GM21367 (cell line): ENCODE measurements around the gene ADAP2.
"Not testable (repeated sequence)": the region's sequence is repeated elsewhere in the genome, so short reads cannot be mapped to it uniquely, and the experiment has no call there.

Source experiments
- ATAC-seq: cut with Tn5 transposase; IDR thresholded peaks from one replicate; pipeline ENCODE4 v1.9.1; 2021; ENCODE audit not compliant: unreplicated experiment

Gene ADAP2

GRCh38 chr17:30929861-30930260 lies 8.1 kb downstream of the ADAP2 start:
- not testable (repeated sequence) for ATAC-seq

GRCh38 chr17:30930495-30930894 lies 8.8 kb downstream of the ADAP2 start:
- ATAC-seq = no peak

GRCh38 chr17:30931582-30931981 lies 9.8 kb downstream of the ADAP2 start:
- ATAC-seq = not testable (repeated sequence)

GRCh38 chr17:30933966-30934365 lies 12.2 kb downstream of the ADAP2 start:
- no peak for ATAC-seq

DNA sequence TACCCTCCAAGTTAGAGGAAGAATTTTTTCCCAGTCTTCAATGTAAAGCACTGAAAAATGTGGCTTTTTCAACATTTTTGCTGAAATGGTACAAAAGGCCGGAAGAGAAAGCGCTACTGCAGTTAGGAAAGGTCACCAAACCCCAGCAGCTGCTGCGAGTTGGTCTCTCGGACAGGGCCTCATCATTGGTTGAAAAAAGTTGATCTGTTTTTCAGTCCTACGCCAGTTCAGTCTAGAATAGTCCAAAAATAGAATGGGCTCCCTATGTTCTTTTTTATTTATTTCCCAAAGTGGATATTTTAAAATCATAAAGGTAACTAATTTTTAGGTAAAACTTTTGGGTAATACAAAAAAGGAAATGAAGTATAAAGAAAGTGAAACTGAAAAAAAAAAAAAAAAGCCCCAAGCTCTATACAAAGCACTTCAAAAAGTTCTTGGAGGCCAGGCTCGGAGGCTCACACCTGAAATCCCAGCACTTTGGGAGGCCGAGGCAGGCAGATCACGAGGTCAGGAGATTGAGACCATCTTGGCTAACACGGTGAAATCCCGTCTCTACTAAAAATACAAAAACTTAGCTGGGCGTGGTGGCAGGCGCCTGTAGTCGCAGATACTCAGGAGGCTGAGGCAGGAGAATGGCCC lies 17.4 kb downstream of the ADAP2 start:
- ATAC-seq = no peak

GRCh38 chr17:30942308-30943079 lies 20.7 kb downstream of the ADAP2 start:
- no peak for ATAC-seq

DNA sequence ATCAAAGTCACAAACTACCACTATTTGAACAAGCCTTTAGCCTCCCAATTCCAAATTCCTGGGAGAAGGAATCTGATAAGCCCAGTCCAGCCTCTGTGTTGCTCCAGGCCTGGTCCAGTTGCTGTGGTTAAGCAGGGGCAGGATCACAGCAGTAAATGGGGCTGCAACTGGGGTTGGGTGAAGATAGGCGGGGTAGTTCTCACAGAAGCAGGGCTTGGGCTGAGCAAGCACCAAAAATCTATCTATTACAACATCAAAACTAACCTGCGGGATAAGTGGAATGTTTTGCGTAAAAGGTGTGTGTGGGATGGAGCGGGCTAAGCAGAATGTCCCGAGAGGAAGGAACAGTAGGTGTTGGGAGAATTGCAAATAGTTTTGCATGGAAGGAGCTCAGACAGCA lies 26.1 kb downstream of the ADAP2 start:
- no peak for ATAC-seq

- no peak for ATAC-seq
Observed at GRCh38 chr17:30950189-30950588, 28.4 kb downstream of the ADAP2 start.

DNA sequence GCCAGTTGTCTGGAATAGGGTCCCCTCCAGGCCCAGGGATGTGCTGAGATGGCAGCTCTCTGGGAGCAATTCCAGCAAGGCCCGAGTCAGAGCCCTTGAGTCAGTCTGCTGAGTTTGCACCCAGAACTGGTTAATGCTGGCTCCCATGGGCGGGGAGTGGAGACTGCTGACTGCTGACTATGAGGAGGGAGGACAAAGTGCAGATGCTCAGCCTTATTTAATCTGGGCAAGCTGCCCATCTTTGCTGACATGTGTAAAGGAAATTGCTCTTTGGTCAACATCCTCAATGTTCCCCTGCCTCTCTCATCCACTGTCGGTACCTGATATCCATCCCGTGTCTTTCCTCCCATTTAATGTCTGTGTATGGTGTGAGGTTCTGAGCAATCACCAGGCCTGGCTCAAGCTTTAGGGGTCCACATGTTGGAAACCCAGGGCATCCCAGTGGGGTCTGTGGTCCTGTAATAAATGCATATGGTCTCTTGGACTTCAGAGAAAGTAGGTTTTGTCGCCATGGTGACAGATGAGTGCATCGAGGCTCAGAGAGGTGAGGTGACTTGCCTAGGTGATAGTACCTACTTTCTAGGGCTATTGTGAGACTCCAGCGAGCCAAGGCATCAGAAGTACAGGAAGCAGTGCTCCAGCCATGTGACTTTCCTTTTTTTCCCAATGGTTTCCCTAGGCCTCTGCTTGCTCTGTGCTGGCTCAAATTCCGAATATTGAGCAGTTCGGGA lies 29.1 kb downstream of the ADAP2 start:
- no peak for ATAC-seq

GRCh38 chr17:30952638-30953393 lies 31.1 kb downstream of the ADAP2 start:
- no peak for ATAC-seq

GRCh38 chr17:30954046-30954830 lies 32.5 kb downstream of the ADAP2 start:
- no peak for ATAC-seq

GRCh38 chr17:30956764-30957374 lies 35.1 kb downstream of the ADAP2 start:
- no peak for ATAC-seq

DNA sequence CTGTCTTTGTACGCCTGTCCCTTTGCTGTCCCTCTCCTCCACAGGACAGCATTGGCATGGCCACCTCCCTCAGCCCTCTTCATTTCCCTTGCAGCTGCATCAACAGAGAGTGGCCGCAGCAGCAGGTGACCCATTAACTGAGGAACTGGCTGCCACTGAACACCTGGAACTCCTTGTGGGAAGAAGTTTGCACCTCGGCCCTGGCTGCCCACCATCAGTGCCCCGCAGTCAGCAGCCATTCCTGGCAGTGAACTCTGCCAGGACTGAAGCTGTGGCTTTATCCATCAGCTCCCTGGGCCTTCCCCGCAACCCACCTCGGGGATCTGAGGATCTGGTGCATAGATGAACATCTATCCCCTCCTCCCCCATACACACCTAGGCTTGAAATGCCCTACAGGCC lies 36.0 kb downstream of the ADAP2 start:
- no peak for ATAC-seq

DNA sequence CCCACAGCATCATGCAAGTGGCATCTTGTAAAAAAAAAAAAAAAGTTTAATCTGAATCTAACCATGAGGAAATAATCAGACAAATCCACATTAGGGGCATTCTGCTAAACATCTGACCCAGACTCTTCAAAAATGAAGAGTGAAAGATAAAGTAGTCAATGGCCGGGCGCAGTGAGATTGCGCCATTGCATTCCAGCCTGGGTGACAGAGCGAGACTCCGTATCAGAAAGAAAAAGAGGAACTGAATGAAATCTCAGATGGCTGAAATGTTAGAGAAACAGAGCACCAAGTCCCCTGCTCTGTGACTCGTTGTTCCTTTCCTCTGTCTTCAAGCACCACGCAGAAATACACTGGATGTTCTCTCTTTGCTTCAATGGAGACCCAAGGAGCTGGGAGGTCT lies 36.4 kb downstream of the ADAP2 start:
- ATAC-seq = no peak

DNA sequence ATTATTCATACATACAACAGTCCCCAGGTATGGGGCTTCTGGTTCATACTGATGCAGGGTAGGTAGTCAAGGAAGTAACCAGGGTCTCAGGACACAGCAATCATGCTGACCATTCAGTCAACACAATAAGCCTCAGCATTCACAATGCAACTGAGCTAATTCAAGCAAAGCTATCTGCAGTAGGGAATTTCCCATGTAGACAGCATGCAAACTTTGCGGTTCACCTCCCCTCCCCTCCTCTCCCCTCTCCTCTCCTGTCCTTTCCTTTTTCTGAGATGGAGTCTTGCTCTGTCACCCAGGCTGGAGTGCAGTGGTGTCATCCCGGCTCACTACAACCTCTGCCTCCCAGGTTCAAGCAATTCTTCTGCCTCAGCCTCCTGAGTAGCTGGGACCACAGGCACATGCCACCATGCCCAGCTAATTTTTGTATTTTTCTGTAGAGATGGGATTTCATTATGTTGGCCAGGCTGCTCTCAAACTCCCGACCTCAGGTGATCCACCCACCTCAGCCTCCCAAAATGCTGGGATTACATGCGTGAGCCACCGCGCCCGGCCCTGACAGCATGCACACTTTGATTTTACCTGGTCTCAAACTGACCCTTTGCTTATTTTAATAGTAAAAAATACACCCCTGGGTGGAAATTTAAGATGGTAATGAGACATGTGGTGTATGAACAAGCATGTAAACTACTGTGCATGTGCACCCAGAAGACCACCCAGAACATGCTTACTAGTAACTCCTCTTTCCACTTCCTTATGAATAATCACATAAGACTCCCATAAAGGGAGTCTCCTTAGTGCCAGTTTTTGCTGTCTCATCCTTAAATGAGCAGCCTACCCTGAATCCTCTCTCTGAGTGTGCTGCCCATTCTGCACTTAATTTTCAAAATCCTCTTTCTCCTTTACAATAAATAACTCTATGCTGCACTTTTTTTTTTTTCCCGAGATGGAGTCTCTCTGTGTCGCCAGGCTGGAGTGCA lies 39.8 kb downstream of the ADAP2 start:
- ATAC-seq = peak; percentile 48

GRCh38 chr17:30964312-30964711 lies 42.6 kb downstream of the ADAP2 start:
- not testable (repeated sequence) for ATAC-seq

DNA sequence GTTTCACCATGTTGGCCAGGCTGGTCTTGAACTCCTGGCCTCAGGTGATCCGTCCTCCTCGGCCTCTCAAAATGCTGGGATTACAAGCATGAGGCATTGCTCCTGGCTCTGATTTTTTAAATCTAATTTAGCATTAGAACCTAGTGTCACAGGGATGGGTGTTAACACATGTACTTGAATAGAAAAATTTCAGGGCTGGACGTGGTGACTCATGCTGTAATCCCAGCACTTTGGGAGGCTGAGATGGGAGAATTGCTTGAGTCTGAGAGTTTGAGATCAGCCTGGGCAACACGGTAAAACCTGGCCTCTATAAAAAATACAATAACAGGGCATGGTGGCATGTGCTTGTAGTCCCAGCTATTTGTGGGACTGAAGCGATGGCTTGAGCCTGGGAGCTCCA lies 43.1 kb downstream of the ADAP2 start:
- no peak for ATAC-seq

DNA sequence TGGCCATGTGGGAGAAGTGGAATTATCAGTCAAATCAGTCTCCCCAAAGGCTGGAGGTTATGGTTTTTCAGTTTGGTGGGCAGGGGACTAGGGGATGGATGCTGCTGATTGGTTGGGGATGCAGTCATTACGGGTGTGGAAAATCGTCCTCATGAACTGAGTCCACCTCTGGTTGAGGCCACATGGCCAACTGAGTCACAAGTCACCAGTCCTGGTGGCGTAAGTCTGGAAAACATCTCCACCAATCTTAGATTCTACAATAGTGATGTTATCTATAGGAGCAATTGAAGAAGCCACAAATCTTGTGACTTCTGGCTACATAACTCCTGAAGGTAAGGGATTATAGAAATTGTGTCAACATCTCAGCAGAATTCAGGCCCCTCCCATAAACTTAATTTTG lies 43.9 kb downstream of the ADAP2 start:
- ATAC-seq = no peak

DNA sequence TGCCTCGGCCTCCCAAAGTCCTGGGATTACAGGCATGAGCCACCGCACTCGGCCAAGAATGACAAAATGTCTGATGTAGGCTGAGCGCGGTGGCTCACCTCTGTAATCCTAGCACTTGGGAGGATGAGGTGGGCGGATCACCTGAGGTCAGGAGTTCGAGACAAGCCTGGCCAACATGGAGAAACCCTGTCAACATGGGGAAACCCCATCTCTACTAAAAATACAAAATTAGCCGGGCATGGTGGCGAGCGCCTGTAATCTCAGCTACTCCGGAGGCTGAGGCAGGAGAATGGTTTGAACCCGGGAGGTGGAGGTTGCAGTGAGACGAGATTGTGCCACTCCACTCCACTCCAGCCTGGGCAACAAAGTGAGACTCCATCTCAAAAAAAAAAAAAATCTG lies 46.2 kb downstream of the ADAP2 start:
- ATAC-seq = not testable (repeated sequence)
